ENCODE results near the gene PTGES. TPM values are rescaled to one million over a fixed set of nuclear protein-coding genes. Genes with fewer than 3 reads are reported as not detected.

PTGES gene
- total RNA-seq, 1 donor from 2014 or later: 1.0 TPM

- H3K9me3 Mint-ChIP-seq (ENCODE audit: unreplicated experiment): peaks cover 7% of the 10 kb centered on the region
- H3K4me1 Mint-ChIP-seq (ENCODE audit: low read depth, unreplicated experiment): no peaks in the 10 kb centered on the region
- no peak overlapping the region for H3K4me3 Mint-ChIP-seq (ENCODE audit: unreplicated experiment)
- TF ChIP-seq CTCF (IDR thresholded peaks at IDR 0.05; ENCODE audit: partially characterized antibody, unreplicated experiment): no peak
- peaks cover 4% of the 10 kb centered on the region for H3K27me3 Mint-ChIP-seq (ENCODE audit: unreplicated experiment)
- no peak for DNase-seq
- no peak overlapping the region for H3K27ac Mint-ChIP-seq (ENCODE audit: unreplicated experiment)
- no peaks in the 10 kb centered on the region for H3K36me3 Mint-ChIP-seq (ENCODE audit: unreplicated experiment)
Observed at GRCh38 chr9:129694243-129694646, 58.6 kb downstream of the PTGES start.

GRCh38 chr9:129693741-129694140 is 59.1 kb downstream of the PTGES start:
- no peak for DNase-seq
- H3K4me1 Mint-ChIP-seq (ENCODE audit: low read depth, unreplicated experiment): no peaks in the 10 kb centered on the region
- no peak for TF ChIP-seq CTCF (IDR thresholded peaks at IDR 0.05; ENCODE audit: partially characterized antibody, unreplicated experiment)
- H3K27me3 Mint-ChIP-seq (ENCODE audit: unreplicated experiment): peaks cover 7% of the 10 kb centered on the region
- peaks cover 7% of the 10 kb centered on the region for H3K9me3 Mint-ChIP-seq (ENCODE audit: unreplicated experiment)
- H3K4me3 Mint-ChIP-seq (ENCODE audit: unreplicated experiment): no peak overlapping the region
- H3K27ac Mint-ChIP-seq (ENCODE audit: unreplicated experiment): no peak overlapping the region
- H3K36me3 Mint-ChIP-seq (ENCODE audit: unreplicated experiment): no peaks in the 10 kb centered on the region

- no peak for DNase-seq
- H3K27me3 Mint-ChIP-seq (ENCODE audit: unreplicated experiment): peaks cover 7% of the 10 kb centered on the region
- H3K27ac Mint-ChIP-seq (ENCODE audit: unreplicated experiment): no peak overlapping the region
- TF ChIP-seq CTCF (IDR thresholded peaks at IDR 0.05; ENCODE audit: partially characterized antibody, unreplicated experiment): no peak
- H3K4me1 Mint-ChIP-seq (ENCODE audit: low read depth, unreplicated experiment): no peaks in the 10 kb centered on the region
- H3K4me3 Mint-ChIP-seq (ENCODE audit: unreplicated experiment): no peak overlapping the region
- no peaks in the 10 kb centered on the region for H3K36me3 Mint-ChIP-seq (ENCODE audit: unreplicated experiment)
- H3K9me3 Mint-ChIP-seq (ENCODE audit: unreplicated experiment): peaks cover 7% of the 10 kb centered on the region
Observed at GRCh38 chr9:129692534-129692933, 60.3 kb downstream of the PTGES start.

Other genes starting within 250 kb of the PTGES start
- 0.56 TPM for gene C9orf50, start 131.9 kb downstream of the PTGES start, total RNA-seq (ENCODE audit: unreplicated experiment)
- gene NTMT1, start 126.9 kb downstream of the PTGES start, total RNA-seq (ENCODE audit: unreplicated experiment): 62.6 TPM
- gene ASB6, start 110.9 kb downstream of the PTGES start, total RNA-seq (ENCODE audit: unreplicated experiment): 25.4 TPM
- 2.3 TPM for gene PRRX2, start 87.4 kb downstream of the PTGES start, total RNA-seq (ENCODE audit: unreplicated experiment)
- 33.5 TPM for gene TOR1B, start 50.1 kb upstream of the PTGES start, total RNA-seq (ENCODE audit: unreplicated experiment)
- gene TOR1A, start 71.1 kb upstream of the PTGES start, total RNA-seq (ENCODE audit: unreplicated experiment): 42.3 TPM
- 46.1 TPM for gene C9orf78, start 82.2 kb upstream of the PTGES start, total RNA-seq (ENCODE audit: unreplicated experiment)
- 93.5 TPM for gene USP20, start 82.4 kb upstream of the PTGES start, total RNA-seq (ENCODE audit: unreplicated experiment)

Measured in glutamatergic neuron (in vitro differentiated cells).